K562 (cell line): ENCODE data around the gene ALDH5A1. TPM values are rescaled to one million over a fixed set of nuclear protein-coding genes. Genes with fewer than 3 reads are reported as not detected.

Source experiments
- ATAC-seq: fragments of 200-7000 bp; cut with Tn5 transposase; 3 replicates; pipeline ENCODE4 v1.9.1; 2020; ENCODE audit warnings: moderate library complexity
- BruUV-seq: library from RNA; stranded (reverse); fragments of 400-500 nt; replicated peaks from 2 replicates; lab custom pipeline; 2021; lab: Mats Ljungman, UMichigan
- CTCF ChIA-PET: fragments of 300-600 bp; formaldehyde crosslinking; extraction: SDS; loops from one replicate; lab custom pipeline; 2021; ENCODE audit warnings: low intra/inter-chr PET ratio; lab: Yijun Ruan, JAX
- POLR2A ChIA-PET: fragments of 300-600, 350-650 bp; sonication (Branson Sonifier 250); formaldehyde crosslinking; extraction: SDS; loops from one replicate; lab custom pipeline; 2021; ENCODE audit warnings: antibody characterized with exemption, inconsistent platforms; lab: Yijun Ruan, JAX
- DNase-seq, 4 experiments: peaks; one replicate each; pipeline versions ENCODE4 v3.0.0 to v3.0.0-alpha.2; 2011 to 2018; ENCODE audit warnings: low spot score in 3 of 4, mixed read lengths in 3 of 4; ENCODE audit errors: extremely low read depth in 1 of 4
- FAIRE-seq: peaks from 2 replicates; lab custom pipeline; 2011; peaks lifted over from hg19 to GRCh38; lab: Jason Lieb, UNC
- H2AFZ ChIP-seq: 2 replicates; pipeline ENCODE4 v1.6.0; 2011; ENCODE audit warnings: low read depth, low read length, control low read depth, inconsistent platforms
- H3K27ac ChIP-seq: fragments of 200-600 bp; 3 replicates; pipeline ENCODE4 v1.8.0; 2011; ENCODE audit warnings: low read depth, mild to moderate bottlenecking, control low read depth, inconsistent platforms, low read length, moderate library complexity, mixed read lengths; ENCODE audit errors: extremely low read depth
- H3K27me3 ChIP-seq, 2 experiments: fragments of 300-600 bp in 1 of 2; 2 replicates in 1 of 2; 3 replicates in 1 of 2; pipeline versions ENCODE4 v1.6.0 to v1.8.0; 2011; ENCODE audit warnings: inconsistent platforms in 2 of 2, low read length in 2 of 2, mild to moderate bottlenecking in 1 of 2, mixed read lengths in 1 of 2, moderate library complexity in 1 of 2; ENCODE audit not compliant: control insufficient read depth in 2 of 2, insufficient read depth in 2 of 2
- H3K36me3 ChIP-seq: fragments of 300-600 bp; 3 replicates; pipeline ENCODE4 v1.8.0; 2011; ENCODE audit warnings: mild to moderate bottlenecking, low read length, inconsistent platforms; ENCODE audit not compliant: control insufficient read depth, insufficient read depth
- H3K4me1 ChIP-seq, 2 experiments: fragments of 200-600 bp in 1 of 2; replicated peaks in 1 of 2; 2 replicates in 1 of 2; 3 replicates in 1 of 2; pipeline versions ENCODE4 v1.5.1 to v1.8.0; 2011; ENCODE audit warnings: inconsistent platforms in 2 of 2, low read length in 2 of 2, mild to moderate bottlenecking in 1 of 2, mixed read lengths in 1 of 2, moderate library complexity in 1 of 2; ENCODE audit not compliant: control insufficient read depth in 2 of 2, insufficient read depth in 2 of 2
- H3K4me2 ChIP-seq: 2 replicates; pipeline ENCODE4 v1.6.1; 2011; ENCODE audit warnings: low read length, control low read depth, inconsistent platforms, mixed read lengths; ENCODE audit not compliant: insufficient read depth
- H3K4me3 ChIP-seq: fragments of 200-600 bp; sonication (generic), shearing (Covaris generic); 2 replicates; pipeline ENCODE4 v1.5.1; 2016; ENCODE audit warnings: control low read depth, inconsistent platforms
- H3K79me2 ChIP-seq: fragments of 200-600 bp; 3 replicates; pipeline ENCODE4 v1.8.0; 2011; ENCODE audit warnings: low read length, inconsistent platforms; ENCODE audit not compliant: control insufficient read depth, insufficient read depth
- H3K9ac ChIP-seq, 2 experiments: 2 replicates each; pipeline versions ENCODE4 v1.6.0 to v1.6.1; 2011; ENCODE audit warnings: low read depth in 2 of 2, low read length in 2 of 2, control low read depth in 1 of 2, inconsistent platforms in 1 of 2, mild to moderate bottlenecking in 1 of 2, mixed read lengths in 1 of 2; ENCODE audit not compliant: insufficient read depth in 1 of 2
- H3K9me1 ChIP-seq: one replicate; pipeline ENCODE4 v1.6.0; 2011; ENCODE audit warnings: inconsistent platforms, mild to moderate bottlenecking, low read length, moderate library complexity; ENCODE audit not compliant: control insufficient read depth, insufficient read depth
- H3K9me3 ChIP-seq: replicated peaks from 2 replicates; pipeline ENCODE4 v1.5.1; 2011; ENCODE audit warnings: low read depth, low read length, inconsistent platforms; ENCODE audit not compliant: control insufficient read depth, insufficient read depth
- H4K20me1 ChIP-seq: replicated peaks from 2 replicates; pipeline ENCODE4 v1.6.1; 2011; ENCODE audit warnings: low read length, inconsistent platforms, mixed read lengths; ENCODE audit not compliant: control insufficient read depth, insufficient read depth
- CTCF ChIP-seq, 3 experiments: IDR thresholded peaks in 2 of 3; conservative IDR thresholded peaks in 1 of 3; 2 replicates each; pipeline ENCODE4 v1.5.1; 2011 to 2012; ENCODE audit warnings: low read length in 3 of 3, mild to moderate bottlenecking in 3 of 3, control low read depth in 2 of 3, improper control_type of control experiment in 1 of 3, inconsistent platforms in 1 of 3, low read depth in 1 of 3, mixed read lengths in 1 of 3, moderate library complexity in 1 of 3; ENCODE audit not compliant: insufficient read depth in 2 of 3
- DEAF1 ChIP-seq: fragments of 450-650 bp; formaldehyde crosslinking; IDR thresholded peaks from 2 replicates; pipeline ENCODE4 v1.4.0; 2020; ENCODE audit warnings: mild to moderate bottlenecking, moderate library complexity
- GABPB2 ChIP-seq: fragments of 250-450 bp; sonication (Bioruptor Pico); conservative IDR thresholded peaks from 2 replicates; pipeline ENCODE4 v1.5.1; 2021; ENCODE audit warnings: mild to moderate bottlenecking
- REST ChIP-seq, 2 experiments: fragments of 450-650 bp; formaldehyde crosslinking in 1 of 2; IDR thresholded peaks; 2 replicates each; pipeline versions ENCODE4 v1.4.0 to v1.6.1; 2014 to 2020; ENCODE audit warnings: mild to moderate bottlenecking in 2 of 2, borderline replicate concordance in 1 of 2, low read depth in 1 of 2
- SIN3A ChIP-seq, 2 experiments: fragments of 150-350 bp in 1 of 2; IDR thresholded peaks; 2 replicates each; pipeline ENCODE4 v1.6.1; 2011 to 2016; ENCODE audit warnings: borderline replicate concordance in 2 of 2, low read depth in 2 of 2, low read length in 2 of 2, mild to moderate bottlenecking in 2 of 2, moderate library complexity in 2 of 2; ENCODE audit not compliant: control insufficient read depth in 1 of 2
- SMC3 ChIP-seq: conservative IDR thresholded peaks from 2 replicates; pipeline ENCODE4 v1.6.1; 2011; ENCODE audit warnings: low read depth, low read length, improper control_type of control experiment; ENCODE audit not compliant: insufficient read depth
- ZNF778 ChIP-seq: fragments of 450-650 bp; formaldehyde crosslinking; IDR thresholded peaks from 2 replicates; pipeline ENCODE4 v1.4.0; 2020; ENCODE audit warnings: mild to moderate bottlenecking, moderate library complexity
- WGBS: fragments of 100-300 bp; shearing (Covaris generic); methylation state at CpG from one replicate; pipeline ENCODE4 v1.1.6; 2016; ENCODE audit warnings: low coverage, mixed read lengths; ENCODE audit not compliant: insufficient coverage; ENCODE audit errors: missing lambda C conversion rate; 5-methylcytosine and 5-hydroxymethylcytosine counted together
- in situ Hi-C: fragments of 300-500 bp; cut with MboI; formaldehyde crosslinking; loops from 4 replicates; pipeline ENCODE4 v1.15.0; 2018; ENCODE audit warnings: inconsistent platforms, mixed read lengths
- intact Hi-C: fragments of 100-400 bp; cut with micrococcal nuclease; formaldehyde crosslinking; loops from 2 replicates; pipeline ENCODE4 v1.14.2; 2022
- polyA plus RNA-seq, 8 experiments: library from polyadenylated mRNA; depleted of rRNA in 4 of 8; stranded (reverse) in 5 of 8; unstranded in 3 of 8; fragments of >200 nt; fragmentation: Nextera tagmentation in 2 of 8; fragmentation: Illumina TruSeq in 1 of 8; extraction: Ambion mirVana in 2 of 8; extraction: Trizol in 1 of 8; gene quantifications; 2 replicates each; pipeline versions ENCODE4 v1.2.1 to v1.2.3, GENCODE V29; 2011 to 2014; ENCODE audit warnings: inconsistent platforms in 1 of 8, missing spikeins in 1 of 8
- total RNA-seq, 7 experiments: library from RNA; depleted of rRNA in 6 of 7; stranded (reverse); fragments of >200 nt in 6 of 7; fragmentation: Illumina TruSeq in 2 of 7; extraction: Trizol in 2 of 7; gene quantifications; 2 replicates each; pipeline versions ENCODE4 v1.2.1 to v1.2.3, GENCODE V29; 2011 to 2021; ENCODE audit warnings: low replicate concordance in 1 of 7

ALDH5A1 gene
- total and polyA plus RNA-seq, 9 of the 15 experiments (the other 6 are each of a cell fraction or from before 2014, with no cell fraction given), result 2.2 to 19.7 (median 9.5) TPM

- FAIRE-seq, result peak; percentile 89
- ATAC-seq, result peak; percentile 97
- ChIA-PET CTCF (interaction anchor here (0.5 to 5.7 kb wide), 5 partner anchors 114 to 490 kb away, joined by 3 to 67 read pairs (median 5); no protein-coding TSS in a partner anchor), POLR2A (interaction anchor here (0.6 to 1.1 kb wide), 5 partner anchors 9 to 279 kb away, joined by 3 to 4 read pairs (median 3); partner anchors contain the start of gene C6orf62)
- in situ Hi-C loops, result loop anchor here (5.0 kb wide), 1 partner anchor 116 kb away; no protein-coding TSS in a partner anchor
- Histone ChIP-seq H2AFZ (no peak overlapping the region), H3K27me3 (peaks cover 14 to 20% of the 10 kb centered on the region in 2 experiments), H3K4me1 (no peaks in the 10 kb centered on the region), H3K9ac (no peak overlapping the region), H4K20me1 (no peaks in the 10 kb centered on the region), H3K79me2 (no peaks in the 10 kb centered on the region), H3K36me3 (no peaks in the 10 kb centered on the region), H3K27ac (no peak overlapping the region), H3K9me1 (no peaks in the 10 kb centered on the region), H3K4me2 (peak overlapping the region; percentile 16; the same call in 1 of the 2 replicates), H3K9me3 (no peaks in the 10 kb centered on the region), H3K4me3 (no peak overlapping the region)
- no TSS peak for BruUV-seq
- intact Hi-C loops, result loop anchor here (1.0 to 10.0 kb wide), 6 partner anchors 149 to 1021 kb away; no protein-coding TSS in a partner anchor
- DNase-seq, result peak; percentile 54 to 83 (median 61)
- 26% methylated on average over 7 of the region's 7 CpGs for WGBS
- TF ChIP-seq ZNF778 (CRISPR knock-in tag), result no peak
- TF ChIP-seq DEAF1, result 0 out of 2 replicates have a peak, but pooled peaks have one; percentile 24
- peak; percentile 3; the same call in 1 of the 2 replicates for TF ChIP-seq GABPB2 (CRISPR knock-in tag)
- TF ChIP-seq REST (IDR thresholded peaks at IDR 0.05; ENCODE audit: borderline replicate concordance), result peak; percentile 71
- no peak for TF ChIP-seq REST (CRISPR knock-in tag; IDR thresholded peaks at IDR 0.05; ENCODE audit: low read depth)
- no peak for TF ChIP-seq SIN3A (IDR thresholded peaks at IDR 0.05; ENCODE audit: borderline replicate concordance in 2 of 2, control insufficient read depth in 1 of 2, low read depth in 2 of 2, low read length in 2 of 2)
- TF ChIP-seq CTCF (IDR thresholded peaks at IDR 0.05 in 2 of 3, conservative IDR thresholded peaks at IDR 0.05 in 1 of 3; ENCODE audit: insufficient read depth in 2 of 3, low read depth in 1 of 3, low read length in 3 of 3), result peak; percentile 82 to 90 (median 86)
- TF ChIP-seq SMC3, result peak; percentile 70
These were observed 86.4 kb downstream of the ALDH5A1 start for GRCh38 chr6:24581084-24581669.
